HG02943 (cell line): ENCODE results near the gene CBFA2T3.

ENCODE experiments used
- ATAC-seq: cut with Tn5 transposase; IDR thresholded peaks from one replicate; pipeline ENCODE4 v1.9.1; 2021; ENCODE audit warnings: mild to moderate bottlenecking, low read depth, moderate library complexity; ENCODE audit not compliant: unreplicated experiment

CBFA2T3 gene

GRCh38 chr16:88941913-88942909 lies 34.8 kb downstream of the CBFA2T3 start:
- no peak for ATAC-seq

- ATAC-seq, result no peak
Measured at GRCh38 chr16:88940862-88941817, 35.9 kb downstream of the CBFA2T3 start.

GRCh38 chr16:88939972-88940861 lies 36.8 kb downstream of the CBFA2T3 start:
- no peak for ATAC-seq

GRCh38 chr16:88939245-88939971 lies 37.6 kb downstream of the CBFA2T3 start:
- no peak for ATAC-seq

- no peak for ATAC-seq
Measured at GRCh38 chr16:88938777-88939244, 38.2 kb downstream of the CBFA2T3 start.

GRCh38 chr16:88938119-88938776 lies 38.8 kb downstream of the CBFA2T3 start:
- ATAC-seq, result no peak

GRCh38 chr16:88937206-88937621 lies 39.8 kb downstream of the CBFA2T3 start:
- no peak for ATAC-seq

- no peak for ATAC-seq
Measured at GRCh38 chr16:88936556-88937205, 40.3 kb downstream of the CBFA2T3 start.

GRCh38 chr16:88936008-88936555 lies 40.9 kb downstream of the CBFA2T3 start:
- no peak for ATAC-seq

GRCh38 chr16:88934066-88934667 lies 42.8 kb downstream of the CBFA2T3 start:
- no peak for ATAC-seq

- ATAC-seq, result no peak
Measured at GRCh38 chr16:88932929-88933328, 44.1 kb downstream of the CBFA2T3 start.

- ATAC-seq, result no peak
Measured at GRCh38 chr16:88931936-88932335, 45.1 kb downstream of the CBFA2T3 start.

- ATAC-seq, result no peak
Measured at GRCh38 chr16:88931373-88931900, 45.6 kb downstream of the CBFA2T3 start.

GRCh38 chr16:88930716-88931115 lies 46.3 kb downstream of the CBFA2T3 start:
- ATAC-seq, result no peak

GRCh38 chr16:88929091-88929445 lies 47.9 kb downstream of the CBFA2T3 start:
- ATAC-seq, result no peak

- no peak for ATAC-seq
Measured at GRCh38 chr16:88928405-88929090, 48.5 kb downstream of the CBFA2T3 start.

GRCh38 chr16:88927661-88928060 lies 49.3 kb downstream of the CBFA2T3 start:
- no peak for ATAC-seq
